GM12865 (cell line): Measurements from ENCODE around the gene NGRN.
A peak's percentile ranks its signal among the peaks of the same experiment; 100 is the strongest.

ENCODE experiments used
- DNase-seq: peaks from one replicate; pipeline ENCODE4 v3.0.0; 2010; ENCODE audit warnings: low read depth
- H3K4me3 ChIP-seq: 2 replicates; pipeline ENCODE4 v1.5.1; 2011; ENCODE audit warnings: mild to moderate bottlenecking, low read depth, low read length, control low read depth
- CTCF ChIP-seq: IDR thresholded peaks from 2 replicates; pipeline ENCODE4 v1.5.1; 2011; ENCODE audit warnings: low read length, control low read depth, low read depth, inconsistent platforms; ENCODE audit not compliant: insufficient read depth; ENCODE audit errors: missing control alignments

The NGRN gene

GRCh38 chr15:90230610-90231009 is 34.9 kb upstream of the NGRN start:
- no peak for TF ChIP-seq CTCF
- H3K4me3 ChIP-seq = peak overlapping the region; percentile 67
- DNase-seq = no peak

DNA sequence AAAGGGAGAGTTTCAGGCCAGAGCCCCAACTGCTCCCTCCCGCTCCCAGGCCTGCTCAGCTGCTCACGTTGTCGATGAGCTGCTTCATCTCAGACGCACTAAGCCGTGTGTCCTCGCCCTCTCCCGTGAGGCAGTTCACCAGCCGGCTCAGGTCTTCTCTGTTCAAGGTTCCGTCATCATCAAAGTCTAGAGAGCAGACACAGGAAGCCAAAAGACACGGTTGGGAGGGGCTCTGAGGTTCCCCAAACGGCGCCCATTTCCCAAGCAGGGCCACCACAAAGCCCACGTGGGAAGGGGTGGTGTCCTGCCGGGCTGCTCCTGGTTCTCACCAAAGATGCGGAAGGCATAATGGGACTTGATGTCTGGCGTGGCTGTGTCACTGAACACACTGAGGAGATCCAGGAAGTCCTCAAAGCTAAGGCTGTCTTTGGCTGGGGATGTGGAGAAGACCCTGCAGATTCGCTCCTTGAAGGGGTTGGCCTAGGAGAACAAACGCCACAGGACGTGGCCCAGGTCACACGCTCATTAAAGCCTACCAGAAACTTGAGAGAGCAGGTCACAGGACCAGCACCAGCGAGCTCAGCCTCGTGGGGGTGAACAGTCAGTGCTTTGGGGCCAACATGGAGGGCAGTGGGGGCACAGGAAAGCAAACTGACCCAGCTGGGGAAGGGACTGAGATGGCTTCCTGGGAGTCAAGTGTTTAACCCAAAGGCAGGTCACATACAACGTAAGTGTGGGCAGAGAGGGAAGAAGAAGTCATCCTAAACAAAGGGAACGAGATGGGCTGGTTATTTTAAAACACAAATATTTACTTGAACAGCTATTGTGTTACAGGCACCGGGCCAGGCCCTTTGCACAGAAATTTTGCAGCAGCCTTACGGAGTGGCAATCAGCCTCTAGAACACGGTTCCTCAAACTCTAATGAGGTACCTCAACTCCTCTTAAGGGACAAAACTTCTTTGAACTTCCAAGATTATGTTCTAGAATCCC is 34.1 kb upstream of the NGRN start:
- no peak for TF ChIP-seq CTCF
- peak overlapping the region; percentile 67 for H3K4me3 ChIP-seq
- peak; percentile 85 for DNase-seq

- TF ChIP-seq CTCF = no peak
- DNase-seq = peak; percentile 51
- H3K4me3 ChIP-seq = peak overlapping the region; percentile 67
Observed at GRCh38 chr15:90232196-90232595, 33.3 kb upstream of the NGRN start.

DNA sequence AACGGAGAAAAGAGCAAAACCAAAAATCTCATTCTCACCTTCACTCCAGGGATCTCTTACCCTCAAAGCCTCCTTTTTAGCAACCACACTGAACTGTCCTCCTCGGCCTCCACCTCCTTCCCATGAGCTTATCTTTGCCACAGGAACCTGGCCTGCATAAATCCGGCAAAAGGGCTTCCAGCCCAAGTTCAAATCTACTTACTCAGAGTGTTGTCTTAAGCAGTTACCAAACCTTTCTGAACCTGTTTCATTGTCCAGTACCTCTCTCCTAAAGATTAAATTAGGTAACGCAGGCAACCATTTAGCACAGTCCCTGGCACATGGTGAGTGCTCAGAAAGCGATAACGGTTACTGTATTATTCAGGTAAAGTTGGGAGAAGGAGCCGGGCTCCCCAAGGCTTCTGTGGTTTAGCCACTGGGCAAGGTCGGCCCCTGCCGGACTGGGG is 32.5 kb upstream of the NGRN start:
- no peak for TF ChIP-seq CTCF
- DNase-seq = no peak

DNA sequence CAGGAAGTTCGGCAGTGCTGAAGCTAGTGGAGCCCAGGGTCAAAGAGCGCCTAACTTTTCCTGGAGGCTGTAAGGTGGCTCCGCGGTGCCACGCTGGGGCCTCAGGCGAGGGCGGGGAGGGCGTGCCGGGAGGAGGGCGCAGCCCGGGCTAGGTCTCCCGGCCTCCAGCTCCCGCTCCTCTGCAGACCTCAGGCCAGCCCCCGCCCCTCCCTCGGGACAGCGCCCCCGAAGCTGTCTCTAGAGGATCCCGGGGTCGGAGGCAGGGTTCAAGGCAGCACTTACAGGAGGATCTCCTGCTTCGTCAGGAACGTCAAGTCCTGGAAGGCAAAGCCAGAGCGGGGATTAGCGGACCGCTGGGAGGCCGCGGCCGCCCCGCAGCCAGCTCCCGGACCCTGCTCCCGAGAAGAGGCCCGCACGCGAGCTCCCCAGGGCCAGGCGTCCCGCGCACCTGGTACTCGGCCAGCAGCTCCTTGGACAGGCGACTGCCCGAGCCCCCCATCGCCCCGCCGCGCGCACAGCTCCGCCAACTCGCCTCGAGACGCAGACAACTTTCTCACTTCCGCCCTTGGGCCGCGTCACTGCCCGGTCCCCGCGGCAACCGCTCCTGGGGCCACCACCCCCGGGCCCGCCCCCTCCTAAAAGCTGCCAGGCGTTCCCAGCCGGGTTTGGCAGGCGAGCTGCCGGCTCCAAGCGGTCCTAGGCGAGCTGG is 31.9 kb upstream of the NGRN start, which contains the start of gene CIB1:
Gene CIB1, minus strand, starts transcription at position 555 of the 709 bp plus-strand sequence. Its CDS starts 56 bp downstream, at position 499.
- peak; percentile 39 for TF ChIP-seq CTCF
- peak; percentile 99 for DNase-seq
- peak within 1 kb of the TSS; percentile 89 for H3K4me3 ChIP-seq

More for the DNA sequence above, 32.5 kb upstream of the NGRN start:
- peak overlapping the region; percentile 67 for H3K4me3 ChIP-seq

DNA sequence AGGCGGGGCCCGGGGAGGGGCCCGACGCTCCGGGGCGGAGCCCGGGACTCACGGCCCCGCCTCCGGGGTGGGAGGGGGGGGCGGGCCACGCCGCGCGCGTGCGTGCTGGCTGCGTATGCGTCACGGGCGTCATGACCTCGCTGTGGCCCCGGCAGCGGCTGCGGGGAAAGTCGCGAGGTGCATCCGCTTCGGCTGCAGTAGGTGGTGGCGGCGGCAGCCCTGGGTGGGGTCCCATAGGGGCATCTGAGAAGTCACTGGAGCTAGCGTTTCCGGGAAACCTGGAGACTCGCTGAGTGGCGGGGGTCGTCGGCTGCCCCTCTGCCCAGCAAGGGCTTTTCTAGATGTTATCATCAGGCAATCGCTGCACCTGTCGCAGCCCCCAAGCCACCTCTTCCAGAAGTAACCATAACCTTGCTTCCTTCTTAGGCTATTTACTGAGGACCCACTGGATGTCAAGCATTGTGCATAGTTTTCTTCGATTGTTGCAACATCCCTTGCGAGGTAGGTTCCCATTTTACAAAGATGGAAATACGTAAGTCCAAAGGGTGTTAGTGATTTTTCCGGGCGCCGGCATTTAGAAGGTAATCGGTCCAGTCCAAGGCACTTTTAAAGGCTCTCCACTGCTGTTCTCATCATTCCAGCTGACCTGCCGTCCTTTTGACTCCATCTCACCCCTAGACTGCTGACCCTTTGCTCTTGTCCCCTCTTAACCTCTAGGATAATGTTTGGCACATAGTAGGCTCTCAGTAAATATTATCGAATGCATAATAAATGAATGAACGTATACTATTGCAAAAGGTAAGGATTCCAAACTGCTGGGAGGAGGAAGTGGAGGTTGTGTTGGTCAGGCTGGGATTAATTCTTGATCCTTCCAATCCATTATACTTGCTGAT is 31.1 kb upstream of the NGRN start, which contains the start of gene GDPGP1:
Gene GDPGP1, plus strand, starts transcription at position 114 of the 893 bp plus-strand sequence. CDS start 6,700 bp downstream, outside the sequence.
- DNase-seq = no peak
- no peak for TF ChIP-seq CTCF
- H3K4me3 ChIP-seq = peak within 1 kb of the TSS; percentile 89
